ENCODE data around the gene THBS4.

GRCh38 chr5:80122579-80122978 is 87.4 kb downstream of the THBS4 start:
- TF ChIP-seq GATA2 (IDR thresholded peaks at IDR 0.05; ENCODE audit: low read depth, low read length) (no peak), GATA3 (IDR thresholded peaks at IDR 0.05; ENCODE audit: low read depth, low read length) (no peak)

Data from SH-SY5Y (cell line).